Measurements from ENCODE around the gene HES5.

- no peak for TF ChIP-seq CTCF (conservative IDR thresholded peaks at IDR 0.05; ENCODE audit: low read length)
- no peak for TF ChIP-seq EZH2phosphoT487 (IDR thresholded peaks at IDR 0.05; ENCODE audit: borderline replicate concordance, low read depth, low read length)
These were observed 6.0 kb downstream of the HES5 start for GRCh38 chr1:2523891-2524609.
